Right lobe of liver (tissue), 6 donors: ENCODE results near the gene KCNQ5. TPM values are rescaled to one million over a fixed set of nuclear protein-coding genes. Genes with fewer than 3 reads are reported as not detected.

Source experiments
- ATAC-seq, 4 donors: fragments of 200-7000 bp; cut with Tn5 transposase; one replicate each; pipeline ENCODE4 v1.9.1; 2020; ENCODE audit warnings: mild to moderate bottlenecking in 4 of 4, moderate library complexity in 4 of 4
- DNase-seq, 3 donors: peaks; one replicate each; pipeline ENCODE4 v3.0.0-alpha.2; 2020
- H3K27ac ChIP-seq, 3 donors: fragments of 200-600 bp; one replicate each; pipeline ENCODE4 v1.8.0; 2022
- H3K27me3 ChIP-seq, 2 donors: fragments of 200-600 bp; one replicate each; pipeline ENCODE4 v1.8.0; 2022
- H3K36me3 ChIP-seq, 4 donors: fragments of 200-600 bp; sonication (generic) in 1 of 4; one replicate each; pipeline versions ENCODE4 v1.5.1 to v1.8.0; 2017 to 2022; ENCODE audit warnings: control low read depth in 1 of 4
- H3K4me1 ChIP-seq, 4 donors: fragments of 200-600 bp; sonication (generic) in 1 of 4; one replicate each; pipeline versions ENCODE4 v1.5.1 to v1.8.0; 2017 to 2022; ENCODE audit warnings: control low read depth in 1 of 4
- H3K4me3 ChIP-seq, 3 donors: fragments of 200-600 bp; one replicate each; pipeline ENCODE4 v1.8.0; 2022
- H3K9me3 ChIP-seq, 4 donors: fragments of 200-600 bp; sonication (generic) in 1 of 4; one replicate each; pipeline versions ENCODE4 v1.5.1 to v1.8.0; 2017 to 2022; ENCODE audit warnings: control low read depth in 1 of 4
- POLR2A ChIP-seq: fragments of 450-650 bp; IDR thresholded peaks from one replicate; pipeline ENCODE4 v1.6.1; 2017; ENCODE audit warnings: antibody characterized with exemption, mild to moderate bottlenecking
- WGBS: methylation state at CpG from one replicate; pipeline ENCODE4 v1.1.6; 2018; ENCODE audit warnings: low coverage, low lambda C conversion rate; ENCODE audit not compliant: insufficient coverage; ENCODE audit errors: missing lambda C conversion rate; 5-methylcytosine and 5-hydroxymethylcytosine counted together
- intact Hi-C, 2 donors: fragments of 100-400 bp; cut with DNase I; formaldehyde crosslinking; loops; one replicate each; pipeline versions ENCODE4 v1.11.2 to v1.14.1; 2022
- total RNA-seq, 6 experiments: library from RNA; depleted of rRNA in 2 of 6; stranded (reverse); fragments of >200 nt in 2 of 6; fragmentation: NEBNext Ultra II Directional in 3 of 6; extraction: Animal tissue kit (Norgen Biotek cat#: 25700) in 3 of 6; gene quantifications; one replicate each; pipeline versions ENCODE4 v1.1.0 to v1.2.4, GENCODE V29; 2016 to 2023
- TF ChIP-seq, protein P1 (sequence below), 4 donors: fragments of 200-600 bp in 3 of 4; fragments of 450-650 bp in 1 of 4; IDR thresholded peaks; one replicate each; pipeline versions ENCODE4 v1.5.1 to v1.8.0; 2016 to 2022; ENCODE audit warnings: antibody characterized with exemption in 4 of 4, mild to moderate bottlenecking in 2 of 4
- donor health status: DM: no; HTN: yes; CAD: no.
- donor health status: DM: no; HTN: no; CAD: no.
- donor health status: DM: no; HTN: no; CAD: no.
- donor health status: DM: no; HTN: yes; CAD: no.
- donor health status: DM: no; HTN: yes; CAD: no.

Gene KCNQ5
- total RNA-seq, 6 experiments from 2014 or later: 0.04 to 0.11 TPM; not detected in 4

DNA sequence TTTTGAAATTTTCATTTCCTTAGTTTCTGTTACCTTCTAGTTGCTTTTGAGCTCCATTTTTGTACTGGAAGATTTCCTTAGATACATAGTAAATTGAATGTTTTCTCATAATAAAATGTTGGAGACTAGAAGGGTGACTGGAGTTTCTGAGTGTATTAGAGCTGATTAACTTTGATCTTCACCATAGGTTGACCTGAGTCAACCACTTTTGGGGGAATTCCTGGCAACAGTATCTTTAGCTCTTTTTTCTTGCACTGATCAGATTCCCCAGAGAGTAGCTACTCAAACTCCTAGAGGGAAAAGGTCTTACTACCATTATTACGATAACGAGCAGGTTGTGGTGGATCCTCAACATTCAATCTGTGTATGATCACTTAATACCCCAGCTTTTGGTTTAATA, 530.7 kb downstream of the KCNQ5 start:
- Histone ChIP-seq H3K27me3 (no peaks in the 10 kb centered on the region), H3K4me3 (no peak overlapping the region), H3K27ac (no peak overlapping the region), H3K4me1 (no peaks in the 10 kb centered on the region), H3K36me3 (no peaks in the 10 kb centered on the region), H3K9me3 (no peaks in the 10 kb centered on the region)
- no peak for DNase-seq
- intact Hi-C loops: no loop called here
- no peak for ATAC-seq
- TF ChIP-seq POLR2A: no peak
- TF ChIP-seq, protein P1, sequence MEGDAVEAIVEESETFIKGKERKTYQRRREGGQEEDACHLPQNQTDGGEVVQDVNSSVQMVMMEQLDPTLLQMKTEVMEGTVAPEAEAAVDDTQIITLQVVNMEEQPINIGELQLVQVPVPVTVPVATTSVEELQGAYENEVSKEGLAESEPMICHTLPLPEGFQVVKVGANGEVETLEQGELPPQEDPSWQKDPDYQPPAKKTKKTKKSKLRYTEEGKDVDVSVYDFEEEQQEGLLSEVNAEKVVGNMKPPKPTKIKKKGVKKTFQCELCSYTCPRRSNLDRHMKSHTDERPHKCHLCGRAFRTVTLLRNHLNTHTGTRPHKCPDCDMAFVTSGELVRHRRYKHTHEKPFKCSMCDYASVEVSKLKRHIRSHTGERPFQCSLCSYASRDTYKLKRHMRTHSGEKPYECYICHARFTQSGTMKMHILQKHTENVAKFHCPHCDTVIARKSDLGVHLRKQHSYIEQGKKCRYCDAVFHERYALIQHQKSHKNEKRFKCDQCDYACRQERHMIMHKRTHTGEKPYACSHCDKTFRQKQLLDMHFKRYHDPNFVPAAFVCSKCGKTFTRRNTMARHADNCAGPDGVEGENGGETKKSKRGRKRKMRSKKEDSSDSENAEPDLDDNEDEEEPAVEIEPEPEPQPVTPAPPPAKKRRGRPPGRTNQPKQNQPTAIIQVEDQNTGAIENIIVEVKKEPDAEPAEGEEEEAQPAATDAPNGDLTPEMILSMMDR (IDR thresholded peaks at IDR 0.05): no peak
- WGBS: 78% methylated on average over 2 of the region's 2 CpGs

DNA sequence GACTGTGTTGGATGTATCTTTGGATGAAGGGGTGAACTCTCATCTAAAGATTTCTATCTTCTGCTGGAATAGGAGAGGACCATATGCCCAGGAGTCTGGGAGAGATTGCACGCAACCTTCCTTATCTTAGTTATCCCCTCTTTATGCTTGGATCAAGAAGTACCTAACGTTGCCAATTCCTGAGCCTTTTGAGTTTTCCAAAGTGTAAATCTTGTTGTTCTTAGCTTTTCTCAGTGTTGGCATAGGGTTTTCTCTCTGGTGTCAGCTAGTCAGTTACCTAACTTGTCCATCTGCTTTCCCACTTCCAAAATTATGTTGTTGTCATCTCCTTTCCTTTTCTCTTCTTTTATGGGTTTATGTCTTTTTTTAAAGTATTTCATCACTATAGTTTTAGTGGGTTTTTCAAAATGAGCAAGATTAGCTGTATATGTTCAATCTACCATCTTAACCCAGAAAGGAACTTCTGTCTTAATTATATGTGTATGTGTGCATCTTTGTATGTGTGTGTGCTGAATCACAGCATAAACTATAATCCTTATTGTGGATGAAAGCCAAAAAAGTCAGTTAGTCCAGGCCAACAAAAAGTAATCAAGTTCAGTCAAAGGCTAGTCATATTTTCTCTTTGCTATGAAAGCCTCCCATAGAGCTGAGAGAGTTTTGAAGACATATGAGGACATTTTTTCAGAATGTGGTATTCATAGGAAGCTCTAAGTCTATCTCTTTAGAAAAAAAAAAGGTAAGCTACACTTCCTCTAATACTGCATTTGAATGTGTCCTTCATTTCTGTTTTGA, 531.3 kb downstream of the KCNQ5 start:
- Histone ChIP-seq H3K27me3 (no peaks in the 10 kb centered on the region), H3K36me3 (no peaks in the 10 kb centered on the region), H3K9me3 (no peaks in the 10 kb centered on the region), H3K4me1 (no peaks in the 10 kb centered on the region), H3K4me3 (no peak overlapping the region), H3K27ac (no peak overlapping the region)
- ATAC-seq (no peak), DNase-seq (no peak)
- WGBS: 32% methylated on average over 2 of the region's 2 CpGs
- TF ChIP-seq, protein P1 (IDR thresholded peaks at IDR 0.05): no peak
- no peak for TF ChIP-seq POLR2A
- intact Hi-C loops: no loop called here

DNA sequence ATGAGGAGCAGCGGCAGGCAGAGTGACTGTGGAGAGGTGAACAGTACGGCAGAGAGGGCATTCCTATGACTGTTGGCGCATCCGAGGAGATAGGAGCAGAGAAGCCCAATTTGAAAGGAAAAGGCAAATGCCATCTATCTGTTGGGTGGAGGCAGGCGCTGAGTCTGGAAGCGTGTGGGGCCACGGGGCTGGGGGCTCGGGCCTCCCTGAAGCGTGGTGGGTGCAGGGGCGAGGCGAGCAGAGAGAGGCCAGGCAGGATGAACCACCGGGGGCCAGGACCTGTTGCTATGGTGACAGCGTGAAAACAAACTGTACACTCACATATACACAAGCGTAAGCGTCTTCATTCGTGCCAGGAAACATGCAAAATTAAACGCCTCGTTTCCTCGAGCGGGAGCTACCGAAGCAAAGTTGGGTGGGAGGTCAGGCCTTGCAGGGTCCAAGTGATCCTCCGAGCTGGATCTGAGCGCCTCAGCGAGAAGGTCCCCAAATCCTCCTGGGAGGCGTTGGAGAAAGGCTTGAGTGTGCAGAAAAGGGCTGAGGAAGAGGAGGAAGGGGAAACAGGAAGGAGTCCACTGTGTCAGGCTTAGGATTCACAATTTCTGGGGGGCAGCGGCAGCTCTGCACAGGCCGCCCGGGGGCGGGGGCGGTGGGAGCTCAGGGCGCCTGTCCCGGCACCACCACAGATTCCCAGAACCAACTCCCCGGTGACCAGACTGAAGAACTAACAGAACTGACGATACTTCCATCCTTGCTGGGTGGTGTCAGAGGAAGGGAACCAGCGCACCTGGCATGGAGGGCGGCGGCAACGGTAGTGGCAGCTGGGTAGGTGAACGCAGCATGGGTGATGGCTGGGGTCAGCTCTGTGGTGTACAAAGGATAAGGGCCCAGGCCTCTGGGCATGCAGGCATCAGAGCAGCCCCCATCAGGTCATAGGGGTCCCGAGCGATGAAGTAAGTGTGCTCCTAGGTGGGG, 535.2 kb downstream of the KCNQ5 start:
- DNase-seq: no peak
- Histone ChIP-seq H3K27ac (no peak overlapping the region), H3K27me3 (no peaks in the 10 kb centered on the region), H3K4me1 (no peaks in the 10 kb centered on the region), H3K36me3 (no peaks in the 10 kb centered on the region), H3K9me3 (no peaks in the 10 kb centered on the region), H3K4me3 (no peak overlapping the region)
- no peak for ATAC-seq
- TF ChIP-seq POLR2A: no peak
- TF ChIP-seq, protein P1 (IDR thresholded peaks at IDR 0.05): no peak
- WGBS: 84% methylated on average over 25 of the region's 41 CpGs
- intact Hi-C loops: no loop called here

DNA sequence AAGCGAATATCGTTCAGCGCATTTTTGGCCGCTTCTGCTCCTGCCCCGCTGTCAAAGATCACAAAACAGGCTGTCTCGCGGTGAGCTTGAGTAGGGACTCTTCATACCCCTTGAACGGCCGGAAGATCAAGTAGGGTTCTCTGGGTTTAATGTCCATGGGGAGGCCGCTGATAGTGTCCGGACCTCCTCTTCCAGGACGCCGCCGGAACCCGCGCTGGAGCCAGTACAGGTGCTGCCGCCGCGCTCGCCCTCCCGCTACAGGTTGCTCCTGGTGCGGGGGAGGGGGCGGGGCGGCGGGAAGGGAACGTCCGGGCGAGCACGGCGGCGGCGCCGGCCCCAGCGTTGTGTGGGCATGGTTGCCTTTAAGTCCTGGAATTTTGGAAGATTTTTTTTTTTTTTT, 536.0 kb downstream of the KCNQ5 start:
- Histone ChIP-seq H3K27ac (no peak overlapping the region), H3K4me1 (no peaks in the 10 kb centered on the region), H3K27me3 (no peaks in the 10 kb centered on the region), H3K4me3 (no peak overlapping the region), H3K36me3 (no peaks in the 10 kb centered on the region), H3K9me3 (no peaks in the 10 kb centered on the region)
- DNase-seq: no peak
- WGBS: 79% methylated on average over 7 of the region's 34 CpGs
- no peak for ATAC-seq
- intact Hi-C loops: no loop called here
- TF ChIP-seq, protein P1 (IDR thresholded peaks at IDR 0.05): no peak
- TF ChIP-seq POLR2A: no peak
